ENCODE results near the gene CSPG4. TPM values are rescaled to one million over a fixed set of nuclear protein-coding genes. Genes with fewer than 3 reads are reported as not detected.
"Not testable (repeated sequence)": the region's sequence is repeated elsewhere in the genome, so short reads cannot be mapped to it uniquely, and the experiment has no call there.

Gene CSPG4
- total RNA-seq, 1 experiment from 2014 or later = not detected

- no peak overlapping the region for H2AFZ ChIP-seq (ENCODE audit: low read length)
- H3K9me3 ChIP-seq (ENCODE audit: low read length) = no peaks in the 10 kb centered on the region
- no peaks in the 10 kb centered on the region for H3K9me2 ChIP-seq (replicated peaks; ENCODE audit: insufficient read depth, low read length)
- H3K4me2 ChIP-seq (ENCODE audit: low read depth, low read length, poor library complexity, severe bottlenecking) = peak overlapping the region; percentile 92
- no peaks in the 10 kb centered on the region for H3K27me3 ChIP-seq (ENCODE audit: low read length)
- H3K9ac ChIP-seq (ENCODE audit: low read length) = no peak overlapping the region
- H3K27ac ChIP-seq (ENCODE audit: low read length) = no peak overlapping the region
- peaks cover 38% of the 10 kb centered on the region for H3K4me1 ChIP-seq (ENCODE audit: low read length)
- H3K36me3 ChIP-seq (ENCODE audit: insufficient read depth, low read length) = no peaks in the 10 kb centered on the region
- H3K4me3 ChIP-seq (ENCODE audit: low read length) = no peak overlapping the region
- peaks cover 24% of the 10 kb centered on the region for H3K79me2 ChIP-seq (ENCODE audit: low read length)
- H4K20me1 ChIP-seq (ENCODE audit: insufficient read depth, low read depth, low read length) = peaks cover 21% of the 10 kb centered on the region
- DNase-seq = no peak
These were observed 75.2 kb downstream of the CSPG4 start for GRCh38 chr15:75637245-75638009.

- no peaks in the 10 kb centered on the region for H3K36me3 ChIP-seq (ENCODE audit: insufficient read depth, low read length)
- H3K79me2 ChIP-seq (ENCODE audit: low read length) = peaks cover 24% of the 10 kb centered on the region
- H3K27me3 ChIP-seq (ENCODE audit: low read length) = no peaks in the 10 kb centered on the region
- H3K9me2 ChIP-seq (replicated peaks; ENCODE audit: insufficient read depth, low read length) = no peaks in the 10 kb centered on the region
- H3K9me3 ChIP-seq (ENCODE audit: low read length) = no peaks in the 10 kb centered on the region
- no peak overlapping the region for H3K4me3 ChIP-seq (ENCODE audit: low read length)
- DNase-seq = no peak
- H3K9ac ChIP-seq (ENCODE audit: low read length) = no peak overlapping the region
- peaks cover 31% of the 10 kb centered on the region for H3K4me1 ChIP-seq (ENCODE audit: low read length)
- H4K20me1 ChIP-seq (ENCODE audit: insufficient read depth, low read depth, low read length) = peaks cover 21% of the 10 kb centered on the region
- H3K27ac ChIP-seq (ENCODE audit: low read length) = no peak overlapping the region
- no peak overlapping the region for H3K4me2 ChIP-seq (ENCODE audit: low read depth, low read length, poor library complexity, severe bottlenecking)
- H2AFZ ChIP-seq (ENCODE audit: low read length) = no peak overlapping the region
These were observed 76.6 kb downstream of the CSPG4 start for GRCh38 chr15:75636026-75636425.

- H3K4me2 ChIP-seq (ENCODE audit: low read depth, low read length, poor library complexity, severe bottlenecking); H3K36me3 ChIP-seq (ENCODE audit: insufficient read depth, low read length); DNase-seq; H3K4me3 ChIP-seq (ENCODE audit: low read length); H3K9ac ChIP-seq (ENCODE audit: low read length); H2AFZ ChIP-seq (ENCODE audit: low read length); H3K27ac ChIP-seq (ENCODE audit: low read length); H3K9me2 ChIP-seq (replicated peaks; ENCODE audit: insufficient read depth, low read length); H3K9me3 ChIP-seq (ENCODE audit: low read length); H3K27me3 ChIP-seq (ENCODE audit: low read length): not testable (repeated sequence)
- peaks cover 14% of the 10 kb centered on the region for H3K79me2 ChIP-seq (ENCODE audit: low read length)
- H3K4me1 ChIP-seq (ENCODE audit: low read length) = peaks cover 17% of the 10 kb centered on the region
- H4K20me1 ChIP-seq (ENCODE audit: insufficient read depth, low read depth, low read length) = peaks cover 14% of the 10 kb centered on the region
These were observed 78.7 kb downstream of the CSPG4 start for GRCh38 chr15:75633922-75634321.

- no peak overlapping the region for H3K4me2 ChIP-seq (ENCODE audit: low read depth, low read length, poor library complexity, severe bottlenecking)
- H3K79me2 ChIP-seq (ENCODE audit: low read length) = no peaks in the 10 kb centered on the region
- DNase-seq = no peak
- H3K27ac ChIP-seq (ENCODE audit: low read length) = no peak overlapping the region
- peaks cover 3% of the 10 kb centered on the region; the same call in 1 of the 2 replicates for H3K4me1 ChIP-seq (ENCODE audit: low read length)
- no peaks in the 10 kb centered on the region for H3K9me2 ChIP-seq (replicated peaks; ENCODE audit: insufficient read depth, low read length)
- no peaks in the 10 kb centered on the region for H4K20me1 ChIP-seq (ENCODE audit: insufficient read depth, low read depth, low read length)
- H3K4me3 ChIP-seq (ENCODE audit: low read length) = no peak overlapping the region
- no peaks in the 10 kb centered on the region for H3K9me3 ChIP-seq (ENCODE audit: low read length)
- H3K36me3 ChIP-seq (ENCODE audit: insufficient read depth, low read length) = no peaks in the 10 kb centered on the region
- no peak overlapping the region for H2AFZ ChIP-seq (ENCODE audit: low read length)
- H3K27me3 ChIP-seq (ENCODE audit: low read length) = no peaks in the 10 kb centered on the region
- H3K9ac ChIP-seq (ENCODE audit: low read length) = no peak overlapping the region
These were observed 80.7 kb downstream of the CSPG4 start for GRCh38 chr15:75631935-75632334.

- peak within 1 kb of the TSS; percentile 100 for H3K4me3 ChIP-seq (ENCODE audit: low read length)
These were observed 86.9 kb downstream of the CSPG4 start, which contains the start of gene SNUPN for GRCh38 chr15:75625542-75626347. Gene SNUPN, minus strand, starts transcription at chr15:75625725. Its CDS starts 4,674 bp downstream, at chr15:75621051.

More at GRCh38 chr15:75625542-75626347, 86.9 kb downstream of the CSPG4 start, which contains the start of gene SNUPN:
- Histone ChIP-seq H2AFZ (ENCODE audit: low read length) (peak within 1 kb of the TSS; percentile 99), H3K9ac (ENCODE audit: low read length) (peak within 1 kb of the TSS; percentile 100), H3K9me2 (replicated peaks; ENCODE audit: insufficient read depth, low read length) (no peaks in the 10 kb centered on the region), H3K4me2 (ENCODE audit: low read depth, low read length, poor library complexity, severe bottlenecking) (peak within 1 kb of the TSS; percentile 80), H3K36me3 (ENCODE audit: insufficient read depth, low read length) (peaks cover 3% of the 10 kb centered on the region; the same call in 1 of the 2 replicates), H3K4me1 (ENCODE audit: low read length) (peaks cover 10% of the 10 kb centered on the region; the same call in 1 of the 2 replicates), H3K79me2 (ENCODE audit: low read length) (peaks cover 14% of the 10 kb centered on the region; the same call in 1 of the 2 replicates), H3K27me3 (ENCODE audit: low read length) (no peaks in the 10 kb centered on the region), H3K9me3 (ENCODE audit: low read length) (no peaks in the 10 kb centered on the region), H4K20me1 (ENCODE audit: insufficient read depth, low read depth, low read length) (no peaks in the 10 kb centered on the region), H3K27ac (ENCODE audit: low read length) (peak within 1 kb of the TSS; percentile 94)
- DNase-seq = peak; percentile 98

Other genes starting within 250 kb of the CSPG4 start
- gene PTPN9, start 133.5 kb downstream of the CSPG4 start, total RNA-seq (2014; rRNA removed; shearing (Covaris generic); ENCODE audit: low replicate concordance) = 22.4 and 31.2 TPM in 2 replicates
- 18.9 and 33.9 TPM in 2 replicates for gene SNUPN, start 87.1 kb downstream of the CSPG4 start, total RNA-seq (2014; rRNA removed; shearing (Covaris generic); ENCODE audit: low replicate concordance)
- 82.7 and 119 TPM in 2 replicates for gene IMP3, start 72.6 kb downstream of the CSPG4 start, total RNA-seq (2014; rRNA removed; shearing (Covaris generic); ENCODE audit: low replicate concordance)
- gene SNX33, start 64.9 kb downstream of the CSPG4 start, total RNA-seq (2014; rRNA removed; shearing (Covaris generic); ENCODE audit: low replicate concordance) = 0.07 TPM in 1 of 2 replicates, not detected in the other
- gene UBE2Q2, start 130.6 kb upstream of the CSPG4 start, total RNA-seq (2014; rRNA removed; shearing (Covaris generic); ENCODE audit: low replicate concordance) = 13.7 and 36.3 TPM in 2 replicates
- 30.1 and 39.7 TPM in 2 replicates for gene FBXO22, start 191.0 kb upstream of the CSPG4 start, total RNA-seq (2014; rRNA removed; shearing (Covaris generic); ENCODE audit: low replicate concordance)